ENCODE data around the gene MMP26.
"Not testable (repeated sequence)": the region's sequence is repeated elsewhere in the genome, so short reads cannot be mapped to it uniquely, and the experiment has no call there.

Gene MMP26

DNA sequence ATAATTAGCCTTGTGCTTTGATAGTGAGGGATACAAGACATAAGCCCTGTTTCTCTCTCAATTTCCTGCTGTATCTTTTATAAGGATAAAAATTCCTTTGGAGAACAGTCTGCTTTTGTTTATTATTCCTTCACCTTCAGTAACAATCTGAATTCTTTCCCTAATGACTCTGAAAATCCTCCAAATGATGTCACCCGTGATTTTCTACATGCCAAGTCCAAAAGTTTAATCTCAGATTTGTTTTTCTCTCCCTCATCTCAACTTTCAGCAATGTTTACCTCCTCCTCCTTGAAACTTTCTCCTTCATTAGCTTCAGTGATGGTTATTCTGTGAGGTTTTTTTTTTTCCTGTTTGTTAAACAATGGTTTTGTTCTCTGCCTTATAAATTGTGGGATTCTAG lies 9.1 kb upstream of the MMP26 start:
- TF ChIP-seq, protein P1, sequence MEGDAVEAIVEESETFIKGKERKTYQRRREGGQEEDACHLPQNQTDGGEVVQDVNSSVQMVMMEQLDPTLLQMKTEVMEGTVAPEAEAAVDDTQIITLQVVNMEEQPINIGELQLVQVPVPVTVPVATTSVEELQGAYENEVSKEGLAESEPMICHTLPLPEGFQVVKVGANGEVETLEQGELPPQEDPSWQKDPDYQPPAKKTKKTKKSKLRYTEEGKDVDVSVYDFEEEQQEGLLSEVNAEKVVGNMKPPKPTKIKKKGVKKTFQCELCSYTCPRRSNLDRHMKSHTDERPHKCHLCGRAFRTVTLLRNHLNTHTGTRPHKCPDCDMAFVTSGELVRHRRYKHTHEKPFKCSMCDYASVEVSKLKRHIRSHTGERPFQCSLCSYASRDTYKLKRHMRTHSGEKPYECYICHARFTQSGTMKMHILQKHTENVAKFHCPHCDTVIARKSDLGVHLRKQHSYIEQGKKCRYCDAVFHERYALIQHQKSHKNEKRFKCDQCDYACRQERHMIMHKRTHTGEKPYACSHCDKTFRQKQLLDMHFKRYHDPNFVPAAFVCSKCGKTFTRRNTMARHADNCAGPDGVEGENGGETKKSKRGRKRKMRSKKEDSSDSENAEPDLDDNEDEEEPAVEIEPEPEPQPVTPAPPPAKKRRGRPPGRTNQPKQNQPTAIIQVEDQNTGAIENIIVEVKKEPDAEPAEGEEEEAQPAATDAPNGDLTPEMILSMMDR (IDR thresholded peaks at IDR 0.05; ENCODE audit: borderline replicate concordance, insufficient read depth, low read depth, low read length): no peak
- H3K4me3 ChIP-seq (ENCODE audit: low read depth, low read length): no peak overlapping the region

DNA sequence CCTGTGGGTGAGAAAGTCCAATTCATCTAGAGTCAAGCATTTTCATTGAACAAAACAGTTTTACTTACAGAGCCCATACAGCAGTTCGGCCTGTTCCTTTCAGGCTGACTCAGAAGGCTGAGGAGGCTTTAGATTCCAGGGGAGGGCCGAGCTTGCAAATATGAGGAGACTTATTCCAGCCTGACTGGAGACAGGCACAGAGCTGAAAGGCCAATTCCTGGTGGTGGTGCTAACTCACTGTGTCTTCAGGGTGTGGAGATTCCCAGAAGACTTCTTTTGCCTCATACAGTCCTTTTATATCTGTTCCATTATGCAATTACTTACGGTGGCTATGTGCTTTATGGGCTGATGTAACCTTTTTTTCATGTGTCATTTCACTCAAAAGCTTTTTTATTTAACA lies 7.0 kb upstream of the MMP26 start, which contains the start of gene OR51E2:
OR51E2 (minus strand) TSS at position 269 of the 400 bp plus-strand sequence. CDS start 15,142 bp downstream, outside the sequence.
- TF ChIP-seq, protein P1 (IDR thresholded peaks at IDR 0.05; ENCODE audit: borderline replicate concordance, insufficient read depth, low read depth, low read length): no peak

DNA sequence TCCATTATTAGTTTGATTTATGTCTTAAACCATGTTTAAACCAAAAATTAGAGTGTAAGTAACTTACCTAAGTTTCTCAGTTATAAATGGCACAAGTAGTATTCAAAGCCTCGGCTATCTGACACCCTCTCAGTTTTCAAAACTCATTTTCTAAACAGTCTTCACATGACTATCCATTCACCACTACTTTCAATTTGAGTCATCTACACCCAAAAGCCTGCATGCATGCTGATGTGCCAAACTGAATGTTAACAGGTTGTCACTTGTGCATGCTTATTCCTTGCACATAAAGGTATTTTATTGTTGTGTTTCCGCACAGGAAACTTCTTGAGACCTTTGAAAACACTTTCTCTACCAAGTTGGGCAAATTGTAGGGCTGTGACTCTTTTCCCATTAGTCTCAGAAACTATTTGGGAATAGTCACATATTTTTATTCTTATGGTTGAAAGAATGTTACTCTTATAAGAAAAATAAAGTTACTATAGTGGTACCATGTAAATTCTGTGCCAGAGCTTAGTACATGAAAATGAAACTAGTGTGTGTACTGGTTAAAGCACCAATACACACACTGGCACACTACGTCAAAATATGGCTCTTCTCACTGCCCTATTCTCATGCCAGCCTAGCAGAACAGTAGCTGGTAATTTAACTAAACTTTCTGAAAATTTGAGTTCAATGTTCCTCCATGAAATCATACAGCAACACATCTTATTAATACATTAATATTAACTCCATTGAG lies 4.7 kb upstream of the MMP26 start:
- H3K4me3 ChIP-seq (ENCODE audit: low read depth, low read length): no peak overlapping the region
- TF ChIP-seq, protein P1 (IDR thresholded peaks at IDR 0.05; ENCODE audit: borderline replicate concordance, insufficient read depth, low read depth, low read length): no peak

More for the DNA sequence above, 7.0 kb upstream of the MMP26 start, which contains the start of gene OR51E2:
- H3K4me3 ChIP-seq (ENCODE audit: low read depth, low read length): no peak within 1 kb of the TSS

DNA sequence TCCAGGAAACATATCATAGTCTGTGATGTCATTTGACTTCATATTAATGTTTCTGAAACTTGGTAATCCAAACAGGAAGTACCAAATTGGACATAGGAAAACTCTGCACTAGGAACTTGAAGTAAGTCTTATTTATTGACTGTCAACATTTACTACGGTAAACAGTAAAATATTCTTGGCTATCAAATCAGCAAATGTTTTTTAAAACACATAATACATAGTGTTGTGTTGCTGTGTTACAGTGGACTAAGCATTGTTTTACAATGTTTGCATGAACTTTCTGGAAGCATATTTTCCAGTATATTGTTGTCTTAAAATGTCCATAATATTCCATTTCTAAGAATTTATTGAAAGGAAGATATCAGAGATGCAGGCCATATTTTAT lies 4.2 kb upstream of the MMP26 start:
- H3K4me3 ChIP-seq (ENCODE audit: low read depth, low read length): no peak overlapping the region
- TF ChIP-seq, protein P1 (IDR thresholded peaks at IDR 0.05; ENCODE audit: borderline replicate concordance, insufficient read depth, low read depth, low read length): no peak

DNA sequence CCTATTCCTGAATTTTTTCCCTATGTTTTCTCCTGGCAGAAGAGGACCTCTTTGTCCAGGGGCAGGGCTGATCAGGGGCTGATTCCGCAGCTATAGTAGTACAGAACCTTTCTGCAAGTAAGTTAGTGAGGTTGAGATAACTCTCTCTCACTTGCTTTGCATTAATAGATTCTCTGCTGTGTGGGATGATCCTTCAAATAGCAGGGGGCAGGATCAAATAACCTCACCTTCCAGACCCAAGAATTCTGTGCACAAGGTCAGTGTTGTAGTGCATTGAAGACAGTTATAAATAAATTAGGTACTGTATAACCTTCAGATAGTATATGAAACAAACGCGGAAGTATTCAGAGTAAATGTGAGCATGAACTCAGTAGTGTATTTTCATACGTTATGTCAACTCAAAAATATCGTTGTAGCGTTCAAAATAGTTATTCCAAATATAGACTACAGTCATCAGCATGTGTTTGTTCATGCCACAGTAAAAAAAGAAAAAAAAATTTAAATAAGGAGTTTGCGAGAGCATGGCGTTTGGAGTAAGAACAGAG lies 278 bp downstream of the MMP26 start:
- H3K4me3 ChIP-seq (ENCODE audit: low read depth, low read length): no peak overlapping the region
- TF ChIP-seq, protein P1 (IDR thresholded peaks at IDR 0.05; ENCODE audit: borderline replicate concordance, insufficient read depth, low read depth, low read length): no peak

DNA sequence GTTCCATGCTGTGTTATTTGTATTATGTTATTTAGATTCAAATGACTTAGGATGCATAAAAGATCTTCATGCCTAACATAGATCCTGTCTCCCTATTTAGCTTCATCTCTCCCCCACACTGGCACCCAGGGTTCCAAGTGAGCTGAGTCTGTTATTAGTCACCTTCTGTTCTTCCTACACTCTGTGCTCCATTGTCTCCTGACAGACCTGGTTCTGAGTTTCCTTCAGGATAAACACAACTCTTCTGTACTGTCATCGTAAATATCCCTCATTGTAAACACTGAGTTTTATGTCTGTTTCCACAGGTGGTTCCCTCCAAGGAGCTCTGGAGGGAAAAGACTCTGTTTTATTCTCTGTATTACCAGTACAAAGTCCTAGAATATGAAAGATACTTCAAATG lies 8.7 kb downstream of the MMP26 start:
- TF ChIP-seq, protein P1 (IDR thresholded peaks at IDR 0.05; ENCODE audit: borderline replicate concordance, insufficient read depth, low read depth, low read length): no peak

DNA sequence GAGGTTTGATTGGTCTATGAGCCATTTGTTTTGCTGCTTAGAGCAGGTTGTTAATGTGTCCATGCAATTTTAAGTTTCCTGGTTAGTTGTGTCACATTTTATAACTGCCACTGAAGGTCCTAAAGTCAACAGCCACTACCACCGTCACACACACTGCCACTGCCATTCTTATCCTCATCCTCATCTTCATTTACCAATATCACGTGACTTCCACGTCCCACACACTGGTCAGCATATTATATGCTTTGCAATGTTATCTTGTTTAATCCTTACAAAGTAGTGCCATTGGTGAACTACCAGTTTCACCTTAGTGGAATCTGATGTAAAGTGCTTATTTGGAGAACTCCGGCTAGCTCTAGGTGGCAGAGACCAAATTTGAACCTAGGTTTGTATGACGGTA lies 9.7 kb downstream of the MMP26 start:
- H3K4me3 ChIP-seq (ENCODE audit: low read depth, low read length): no peak overlapping the region
- TF ChIP-seq, protein P1 (IDR thresholded peaks at IDR 0.05; ENCODE audit: borderline replicate concordance, insufficient read depth, low read depth, low read length): no peak

More for the DNA sequence above, 8.7 kb downstream of the MMP26 start:
- no peak overlapping the region for H3K4me3 ChIP-seq (ENCODE audit: low read depth, low read length)

DNA sequence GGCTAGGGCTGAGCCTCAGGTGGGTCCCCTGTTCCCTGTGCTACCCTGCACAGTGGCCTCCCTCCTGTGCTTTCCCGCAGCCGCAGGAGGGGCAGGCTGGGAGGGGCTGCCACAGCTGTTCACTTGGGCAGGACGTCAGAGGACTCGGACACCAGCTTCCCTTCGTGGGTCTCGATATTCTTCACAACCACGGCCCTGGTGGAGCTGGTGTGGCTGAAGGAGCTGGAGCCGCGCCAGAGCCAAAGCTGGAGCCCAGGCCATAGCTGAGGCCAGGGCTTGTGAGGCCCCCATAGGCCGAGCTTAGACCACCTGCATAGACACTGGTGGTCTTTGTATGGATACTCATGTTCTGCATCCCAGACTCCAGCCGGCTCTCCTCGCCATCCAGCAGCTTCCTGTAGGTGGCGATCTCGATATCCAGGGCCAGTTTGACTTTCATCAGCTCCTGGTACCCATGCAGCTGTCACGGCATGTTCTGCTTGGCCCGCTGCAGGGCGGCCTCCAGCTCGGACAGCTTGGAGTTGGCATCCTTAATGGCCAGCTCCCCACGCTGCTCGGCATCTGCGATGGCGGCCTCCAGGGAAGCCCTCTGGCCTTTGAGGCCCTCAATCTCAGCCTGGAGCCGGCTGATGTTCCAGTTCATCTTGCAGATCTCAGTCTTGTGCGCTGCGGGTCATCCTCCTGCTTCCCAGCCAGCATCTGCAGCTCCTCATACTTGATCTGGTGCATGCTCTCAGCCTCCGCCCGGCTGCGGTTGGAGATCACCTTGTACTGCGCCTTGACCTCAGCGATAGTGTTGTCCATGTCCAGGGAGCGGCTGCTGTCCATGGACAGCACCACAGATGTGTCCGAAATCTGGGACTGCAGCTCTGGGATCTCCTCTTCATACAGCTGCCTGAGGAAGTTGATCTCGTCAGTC lies 18.3 kb downstream of the MMP26 start:
- not testable (repeated sequence) for H3K4me3 ChIP-seq (ENCODE audit: low read depth, low read length)
